GM21737 (cell line): ENCODE data around the gene LRRC72.
"Not testable (repeated sequence)": the region's sequence is repeated elsewhere in the genome, so short reads cannot be mapped to it uniquely, and the experiment has no call there.

Experiments
- ATAC-seq: cut with Tn5 transposase; IDR thresholded peaks from one replicate; pipeline ENCODE4 v1.9.1; 2021; ENCODE audit warnings: mild to moderate bottlenecking, moderate library complexity; ENCODE audit not compliant: unreplicated experiment

The LRRC72 gene

GRCh38 chr7:16571941-16572340 lies 45.3 kb downstream of the LRRC72 start:
- no peak for ATAC-seq

DNA sequence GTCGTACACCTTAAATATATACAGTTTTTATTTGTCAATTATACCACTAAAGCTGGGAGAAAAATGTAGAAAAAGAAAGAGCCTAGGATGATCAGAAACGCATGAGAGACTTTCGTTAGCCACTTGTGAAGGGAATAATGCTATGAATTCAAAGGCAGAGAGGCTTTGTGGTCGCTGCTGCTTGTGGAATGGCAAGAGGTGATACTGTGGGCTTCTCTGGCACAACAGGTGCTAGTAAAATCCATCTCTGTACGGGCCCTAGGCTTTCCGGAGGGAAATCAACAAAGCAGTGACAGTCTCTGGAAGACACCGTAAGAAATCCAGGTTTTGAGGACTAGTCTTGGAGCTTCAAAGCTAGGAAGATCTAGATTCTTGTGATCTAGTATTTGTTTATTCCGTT lies 52.6 kb downstream of the LRRC72 start:
- no peak for ATAC-seq

- ATAC-seq = no peak
These were observed 54.7 kb downstream of the LRRC72 start for GRCh38 chr7:16581286-16581685.

GRCh38 chr7:16583834-16584233 lies 57.2 kb downstream of the LRRC72 start:
- no peak for ATAC-seq

GRCh38 chr7:16585540-16585939 lies 58.9 kb downstream of the LRRC72 start:
- no peak for ATAC-seq

DNA sequence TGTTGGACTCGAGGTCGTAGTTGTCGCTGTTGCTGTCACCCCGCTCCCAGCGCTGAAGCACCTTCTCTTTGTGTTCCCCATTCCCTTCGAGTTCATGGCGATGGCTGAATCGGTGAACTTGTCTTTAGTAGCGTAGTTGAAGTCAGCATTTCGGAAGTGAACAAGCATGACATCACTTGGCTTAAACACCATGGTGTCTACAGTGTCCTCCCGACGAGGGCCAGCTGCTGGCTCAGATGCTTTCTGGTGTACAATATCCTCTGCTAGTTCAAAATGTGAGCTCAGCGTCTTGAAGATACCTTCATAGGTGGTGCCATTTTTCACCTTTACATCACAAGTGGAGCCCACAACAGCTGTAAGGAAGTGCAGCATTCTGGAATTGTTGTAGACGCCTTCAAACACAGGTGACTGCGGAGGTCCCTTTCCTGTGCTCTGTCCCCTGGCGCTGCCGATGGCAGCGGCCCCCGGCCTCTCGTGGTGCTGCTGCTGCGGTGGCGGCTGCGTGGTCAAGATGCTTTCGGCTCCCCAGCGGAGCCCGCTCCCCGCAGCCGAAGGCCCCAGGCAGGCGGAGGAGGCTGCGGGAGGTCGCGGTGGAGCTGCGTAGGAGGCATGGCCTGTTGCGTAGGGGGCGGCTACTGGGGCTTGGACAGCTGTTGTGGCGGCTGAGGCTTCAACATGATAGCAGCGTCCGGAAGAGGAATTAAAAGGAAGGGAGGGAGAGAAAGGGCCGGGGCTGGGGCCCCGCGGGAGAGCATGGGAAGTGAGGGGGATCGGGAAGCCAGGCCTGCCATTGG lies 59.7 kb downstream of the LRRC72 start:
- no peak for ATAC-seq

DNA sequence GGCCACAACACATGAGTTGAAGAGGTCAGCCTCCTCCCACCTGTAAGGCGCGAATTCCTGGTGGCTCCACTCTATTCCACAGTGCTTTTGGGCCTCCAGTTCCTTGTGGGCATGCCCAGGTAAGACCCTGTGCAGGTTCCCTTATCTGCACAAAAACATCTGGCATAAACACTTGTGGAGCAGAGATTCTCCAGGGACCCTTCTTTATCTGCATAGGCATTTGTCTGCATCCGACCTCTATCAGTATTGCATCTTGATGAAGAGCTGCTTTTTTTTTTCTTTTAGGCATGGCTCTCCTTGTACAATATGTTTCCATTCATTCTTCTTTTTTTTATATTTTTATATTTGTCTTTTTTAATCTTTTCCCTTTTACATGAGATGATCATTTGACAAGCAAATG lies 60.5 kb downstream of the LRRC72 start:
- no peak for ATAC-seq

GRCh38 chr7:16587790-16588189 lies 61.2 kb downstream of the LRRC72 start:
- ATAC-seq = no peak

DNA sequence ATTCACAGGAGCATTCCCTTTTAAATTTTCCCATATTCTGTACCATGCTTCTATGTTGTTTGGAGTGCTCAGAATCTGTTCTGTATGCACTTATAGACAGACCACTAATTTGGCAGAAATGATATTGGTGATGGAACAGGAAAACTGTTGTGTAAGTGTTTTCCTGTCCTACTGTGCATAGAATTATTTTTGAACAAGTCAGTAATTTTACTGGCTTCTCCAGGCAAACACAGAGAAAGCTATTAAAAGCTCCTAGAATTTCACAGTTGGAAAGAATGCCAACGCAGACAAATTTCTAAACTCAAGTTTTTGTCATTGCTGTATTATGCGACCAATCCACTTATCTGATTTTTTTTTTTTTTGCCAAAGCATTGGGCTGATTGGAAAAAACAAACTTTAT lies 63.3 kb downstream of the LRRC72 start:
- no peak for ATAC-seq

DNA sequence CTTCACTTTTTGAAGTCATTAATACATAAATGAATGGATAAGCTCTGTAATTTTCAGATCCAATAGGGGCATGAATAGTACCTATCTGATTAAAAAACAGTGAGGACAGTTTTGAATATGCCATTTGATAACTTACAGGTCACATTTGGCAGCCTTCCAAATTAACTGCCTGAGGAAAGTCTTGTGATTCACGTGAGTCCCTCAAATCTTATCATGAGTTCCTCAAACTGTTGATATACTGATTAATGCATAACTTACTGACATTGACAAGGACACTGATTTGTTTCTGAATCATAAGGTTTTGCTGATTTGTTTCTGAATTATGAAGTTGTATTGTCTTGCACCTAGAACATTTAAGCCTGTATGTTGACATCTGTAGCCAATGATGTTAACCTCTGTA lies 63.8 kb downstream of the LRRC72 start:
- ATAC-seq = no peak

- no peak for ATAC-seq
These were observed 65.8 kb downstream of the LRRC72 start for GRCh38 chr7:16592395-16592794.

DNA sequence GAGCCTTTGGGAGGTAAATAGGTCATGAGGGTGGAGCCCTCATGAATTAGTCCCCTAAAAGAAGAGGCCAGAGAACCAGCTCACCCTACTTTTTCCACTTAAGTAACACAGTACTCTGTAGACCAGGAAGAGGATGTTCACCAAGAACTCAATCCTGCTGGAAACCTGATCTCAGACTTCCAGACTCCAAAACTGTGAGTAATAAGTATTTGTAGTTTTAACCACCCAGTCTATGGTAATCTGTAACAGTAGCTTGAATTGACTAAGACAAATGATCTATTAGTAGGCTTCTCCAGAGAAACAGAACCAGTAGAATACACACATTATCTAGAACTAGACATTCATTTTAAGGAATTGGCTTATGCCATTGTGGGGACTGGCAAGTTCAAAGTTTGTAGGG lies 67.4 kb downstream of the LRRC72 start:
- ATAC-seq = no peak

- ATAC-seq = no peak
These were observed 68.1 kb downstream of the LRRC72 start for GRCh38 chr7:16594676-16595075.

GRCh38 chr7:16595596-16595995 lies 69.0 kb downstream of the LRRC72 start:
- not testable (repeated sequence) for ATAC-seq

- ATAC-seq = no peak
These were observed 71.4 kb downstream of the LRRC72 start for GRCh38 chr7:16598015-16598414.

DNA sequence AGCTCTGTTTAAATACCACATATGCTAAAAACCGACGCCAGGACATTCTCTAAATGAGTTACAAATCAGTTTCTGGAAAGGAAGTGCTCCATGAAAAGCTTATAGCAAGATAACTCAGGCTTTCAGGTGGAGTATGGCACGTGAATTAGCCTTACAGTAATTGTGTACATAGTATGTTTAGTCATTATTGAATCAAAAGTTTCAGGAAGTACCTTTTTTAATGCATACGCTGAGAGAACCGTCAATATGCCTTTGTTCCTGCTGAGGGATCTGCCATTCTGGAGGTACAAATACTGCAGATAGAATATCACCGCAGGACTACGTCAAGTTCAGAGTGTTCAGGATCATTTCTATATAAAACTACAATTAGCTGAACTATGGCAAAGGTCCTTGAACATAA lies 73.2 kb downstream of the LRRC72 start:
- no peak for ATAC-seq

- ATAC-seq = no peak
These were observed 77.0 kb downstream of the LRRC72 start for GRCh38 chr7:16603633-16604032.

DNA sequence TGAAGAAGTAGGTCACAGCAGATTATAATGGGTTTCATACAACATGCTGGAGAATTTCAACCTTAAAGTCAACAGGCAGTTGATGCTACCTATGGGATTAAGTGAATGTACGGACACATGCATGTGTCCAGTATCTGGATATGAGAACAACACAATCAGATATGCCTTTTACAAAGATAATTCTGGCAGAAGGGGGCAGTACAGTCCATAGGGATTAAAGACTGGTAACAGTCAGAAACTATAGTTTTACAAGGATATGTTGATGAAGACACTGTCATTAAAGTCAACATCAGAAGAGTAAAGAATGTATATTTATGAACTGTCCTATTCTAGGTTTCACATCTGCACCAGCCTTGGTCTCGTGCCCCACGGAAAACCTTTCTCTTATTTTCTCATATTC lies 77.4 kb downstream of the LRRC72 start:
- no peak for ATAC-seq

GRCh38 chr7:16606704-16607103 lies 80.1 kb downstream of the LRRC72 start:
- no peak for ATAC-seq

- ATAC-seq = peak; percentile 67
These were observed 83.3 kb downstream of the LRRC72 start for GRCh38 chr7:16609842-16610450.

- no peak for ATAC-seq
These were observed 85.1 kb downstream of the LRRC72 start for GRCh38 chr7:16611711-16612110.

DNA sequence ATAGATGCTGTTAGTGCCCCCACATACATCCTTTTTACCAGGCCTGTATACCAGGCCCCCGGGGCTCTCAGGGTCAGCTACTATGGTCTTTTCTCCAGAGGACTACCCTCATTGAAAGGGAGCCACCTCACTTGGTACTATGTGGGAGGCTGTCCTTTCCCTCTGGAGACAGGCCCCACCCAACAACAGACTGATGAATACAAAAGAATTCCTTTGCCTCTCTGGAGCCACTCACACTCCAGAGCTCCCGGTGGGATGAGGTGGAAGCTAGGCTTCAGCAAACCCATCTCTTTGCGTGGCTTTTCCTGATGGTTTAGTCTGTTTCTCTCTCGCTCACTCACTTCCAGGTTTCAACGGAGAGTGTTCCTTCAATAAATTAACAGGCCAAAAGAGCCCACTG lies 88.6 kb downstream of the LRRC72 start:
- no peak for ATAC-seq

- ATAC-seq = no peak
These were observed 89.5 kb downstream of the LRRC72 start for GRCh38 chr7:16616122-16616521.
